ENCODE results near the gene TMEM51. TPM values are rescaled to one million over a fixed set of nuclear protein-coding genes. Genes with fewer than 3 reads are reported as not detected.

The TMEM51 gene
- total and polyA plus RNA-seq, 10 of the 15 experiments (the other 5 are each of a cell fraction or from before 2014, with no cell fraction given): 0.55 to 4.8 (median 3.1) TPM

GRCh38 chr1:15118579-15118978 is 35.0 kb upstream of the TMEM51 start (continued):
- TF ChIP-seq SKIL (IDR thresholded peaks at IDR 0.05; ENCODE audit: low read depth, poor library complexity, severe bottlenecking) (no peak), GABPA (IDR thresholded peaks at IDR 0.05; ENCODE audit: low read depth) (no peak), KDM1A (IDR thresholded peaks at IDR 0.05; ENCODE audit: borderline replicate concordance) (no peak), ELK1 (IDR thresholded peaks at IDR 0.05; ENCODE audit: low read depth, low read length) (no peak), USF2 (IDR thresholded peaks at IDR 0.05; ENCODE audit: borderline replicate concordance, low read depth, low read length) (no peak), CBFB (IDR thresholded peaks at IDR 0.05; ENCODE audit: low read depth) (no peak), EGR1 (IDR thresholded peaks at IDR 0.05; ENCODE audit: borderline replicate concordance in 1 of 2, low read depth in 2 of 2, low read length in 2 of 2) (no peak), MXI1 (IDR thresholded peaks at IDR 0.05; ENCODE audit: low read depth, low read length) (no peak)

Measured in GM12878 (cell line).